ENCODE results near the gene AQP7. TPM values are rescaled to one million over a fixed set of nuclear protein-coding genes. Genes with fewer than 3 reads are reported as not detected.

The AQP7 gene
- polyA plus RNA-seq, 1 donor from 2014 or later, result not detected

GRCh38 chr9:33416996-33417395 lies 14.6 kb upstream of the AQP7 start:
- H3K27me3 ChIP-seq (ENCODE audit: insufficient read depth, low read depth, low read length), result no peaks in the 10 kb centered on the region
- no peaks in the 10 kb centered on the region for H3K36me3 ChIP-seq (ENCODE audit: insufficient read depth, low read length)
- no peaks in the 10 kb centered on the region for H4K20me1 ChIP-seq (ENCODE audit: insufficient read depth)
- no peaks in the 10 kb centered on the region for H3K79me2 ChIP-seq (replicated peaks; ENCODE audit: insufficient read depth, low read length)
- no peak overlapping the region for H2AFZ ChIP-seq (ENCODE audit: low read depth, low read length)
- H3K9me3 ChIP-seq (ENCODE audit: low read length), result no peaks in the 10 kb centered on the region
- no peak overlapping the region for H3K4me2 ChIP-seq (ENCODE audit: low read length)
- H3K27ac ChIP-seq (ENCODE audit: low read length), result no peak overlapping the region
- no peak overlapping the region for H3K4me3 ChIP-seq (ENCODE audit: low read length)
- H3F3A ChIP-seq (ENCODE audit: insufficient read depth, low read length, poor library complexity, severe bottlenecking), result no peaks in the 10 kb centered on the region
- H3K9ac ChIP-seq (ENCODE audit: low read length), result no peak overlapping the region
- no peaks in the 10 kb centered on the region for H3K9me2 ChIP-seq (ENCODE audit: insufficient read depth, low read length)
- TF ChIP-seq RAD21 (conservative IDR thresholded peaks at IDR 0.05) (no peak), MXI1 (conservative IDR thresholded peaks at IDR 0.05; ENCODE audit: poor library complexity, severe bottlenecking) (no peak), SMC3 (conservative IDR thresholded peaks at IDR 0.05; ENCODE audit: poor library complexity) (no peak), EZH2 (IDR thresholded peaks at IDR 0.05; ENCODE audit: borderline replicate concordance, insufficient read depth, low read length, poor library complexity, severe bottlenecking) (no peak), POLR2AphosphoS5 (IDR thresholded peaks at IDR 0.05) (no peak), CTCF (IDR thresholded peaks at IDR 0.05; ENCODE audit: poor library complexity, severe bottlenecking) (no peak), REST (IDR thresholded peaks at IDR 0.05; ENCODE audit: borderline replicate concordance) (no peak), EP300 (conservative IDR thresholded peaks at IDR 0.05; ENCODE audit: poor library complexity, severe bottlenecking) (no peak), TAF1 (IDR thresholded peaks at IDR 0.05; ENCODE audit: low read depth) (no peak)

GRCh38 chr9:33415501-33416038 lies 13.2 kb upstream of the AQP7 start:
- Histone ChIP-seq H3F3A (ENCODE audit: insufficient read depth, low read length, poor library complexity, severe bottlenecking) (no peaks in the 10 kb centered on the region), H4K20me1 (ENCODE audit: insufficient read depth) (no peaks in the 10 kb centered on the region), H2AFZ (ENCODE audit: low read depth, low read length) (no peak overlapping the region), H3K4me2 (ENCODE audit: low read length) (no peak overlapping the region), H3K27ac (ENCODE audit: low read length) (no peak overlapping the region), H3K9me2 (ENCODE audit: insufficient read depth, low read length) (no peaks in the 10 kb centered on the region), H3K27me3 (ENCODE audit: insufficient read depth, low read depth, low read length) (no peaks in the 10 kb centered on the region), H3K4me3 (ENCODE audit: low read length) (no peak overlapping the region), H3K9me3 (ENCODE audit: low read length) (no peaks in the 10 kb centered on the region), H3K79me2 (replicated peaks; ENCODE audit: insufficient read depth, low read length) (no peaks in the 10 kb centered on the region), H3K36me3 (ENCODE audit: insufficient read depth, low read length) (no peaks in the 10 kb centered on the region), H3K9ac (ENCODE audit: low read length) (no peak overlapping the region)
- no peak for TF ChIP-seq EZH2 (IDR thresholded peaks at IDR 0.05; ENCODE audit: borderline replicate concordance, insufficient read depth, low read length, poor library complexity, severe bottlenecking)
- TF ChIP-seq EP300 (conservative IDR thresholded peaks at IDR 0.05; ENCODE audit: poor library complexity, severe bottlenecking), result no peak
- no peak for TF ChIP-seq SMC3 (conservative IDR thresholded peaks at IDR 0.05; ENCODE audit: poor library complexity)
- no peak for TF ChIP-seq MXI1 (conservative IDR thresholded peaks at IDR 0.05; ENCODE audit: poor library complexity, severe bottlenecking)
- TF ChIP-seq POLR2AphosphoS5 (IDR thresholded peaks at IDR 0.05), result no peak
- no peak for TF ChIP-seq TAF1 (IDR thresholded peaks at IDR 0.05; ENCODE audit: low read depth)
- TF ChIP-seq REST (IDR thresholded peaks at IDR 0.05; ENCODE audit: borderline replicate concordance), result no peak

All from neural cell (in vitro differentiated cells).